Measurements from ENCODE around the gene L3MBTL3. TPM values are rescaled to one million over a fixed set of nuclear protein-coding genes. Genes with fewer than 3 reads are reported as not detected.
A peak's percentile ranks its signal among the peaks of the same experiment; 100 is the strongest.

Gene L3MBTL3
- total RNA-seq, 2 experiments from 2014 or later = 35.5 to 39.7 TPM

GRCh38 chr6:130010387-130010786, 8.0 kb upstream of the L3MBTL3 start:
- no peaks in the 10 kb centered on the region for H3K9me3 Mint-ChIP-seq
- ATAC-seq (ENCODE audit: low read depth) (no peak), DNase-seq (no peak)
- no peak overlapping the region for H3K4me3 Mint-ChIP-seq
- no peaks in the 10 kb centered on the region for H3K27me3 Mint-ChIP-seq
- H3K4me1 Mint-ChIP-seq = no peaks in the 10 kb centered on the region
- H3K27ac Mint-ChIP-seq = no peak overlapping the region
- no peaks in the 10 kb centered on the region for H3K36me3 Mint-ChIP-seq
- POLR2A ChIA-PET = no interaction called here

- DNase-seq (no peak), ATAC-seq (ENCODE audit: low read depth) (no peak)
- no peak overlapping the region for H3K27ac Mint-ChIP-seq
- no peaks in the 10 kb centered on the region for H3K4me1 Mint-ChIP-seq
- H3K4me3 Mint-ChIP-seq = no peak overlapping the region
- H3K36me3 Mint-ChIP-seq = no peaks in the 10 kb centered on the region
- POLR2A ChIA-PET = no interaction called here
- no peaks in the 10 kb centered on the region for H3K9me3 Mint-ChIP-seq
- no peaks in the 10 kb centered on the region for H3K27me3 Mint-ChIP-seq
These were observed 5.7 kb upstream of the L3MBTL3 start for GRCh38 chr6:130012728-130013127.

GRCh38 chr6:130018744-130019325, 454 bp downstream of the L3MBTL3 start:
- peaks cover 26% of the 10 kb centered on the region for H3K4me1 Mint-ChIP-seq
- no peaks in the 10 kb centered on the region for H3K9me3 Mint-ChIP-seq
- H3K27me3 Mint-ChIP-seq = no peaks in the 10 kb centered on the region
- POLR2A ChIA-PET = interaction anchor here (1.0 kb wide), 1 partner anchor 269 kb away, joined by 5 read pairs; no protein-coding TSS in a partner anchor
- peak overlapping the region; percentile 98 for H3K27ac Mint-ChIP-seq
- peaks cover 16% of the 10 kb centered on the region for H3K36me3 Mint-ChIP-seq
- peak; percentile 65 for DNase-seq
- peak overlapping the region; percentile 95 for H3K4me3 Mint-ChIP-seq
- peak; percentile 10 for ATAC-seq (ENCODE audit: low read depth)

GRCh38 chr6:130019326-130020072, 1.1 kb downstream of the L3MBTL3 start:
- POLR2A ChIA-PET = interaction anchor here (0.7 to 1.0 kb wide), 3 partner anchors 14 to 270 kb away, joined by 3 to 5 read pairs (median 4); no protein-coding TSS in a partner anchor

GRCh38 chr6:130020073-130020906, 1.9 kb downstream of the L3MBTL3 start:
- peaks cover 36% of the 10 kb centered on the region for H3K4me1 Mint-ChIP-seq
- no peaks in the 10 kb centered on the region for H3K9me3 Mint-ChIP-seq
- peaks cover 28% of the 10 kb centered on the region for H3K36me3 Mint-ChIP-seq
- DNase-seq = peak; percentile 71
- no peaks in the 10 kb centered on the region for H3K27me3 Mint-ChIP-seq
- POLR2A ChIA-PET = interaction anchor here (0.7 to 1.4 kb wide), 6 partner anchors 9 to 291 kb away, joined by 3 to 5 read pairs (median 4); no protein-coding TSS in a partner anchor
- H3K4me3 Mint-ChIP-seq = peak overlapping the region; percentile 95
- ATAC-seq (ENCODE audit: low read depth) = peak; percentile 18
- peak overlapping the region; percentile 99 for H3K27ac Mint-ChIP-seq

More at GRCh38 chr6:130019326-130020072, 1.1 kb downstream of the L3MBTL3 start:
- Mint-ChIP-seq H3K27ac (peak overlapping the region; percentile 90), H3K36me3 (peaks cover 20% of the 10 kb centered on the region), H3K4me1 (peaks cover 31% of the 10 kb centered on the region), H3K4me3 (peak overlapping the region; percentile 84), H3K9me3 (no peaks in the 10 kb centered on the region), H3K27me3 (no peaks in the 10 kb centered on the region)
- peak; percentile 9 for ATAC-seq (ENCODE audit: low read depth)
- DNase-seq = peak; percentile 64

- H3K9me3 Mint-ChIP-seq = no peaks in the 10 kb centered on the region
These were observed 2.7 kb downstream of the L3MBTL3 start for GRCh38 chr6:130020907-130021629.

GRCh38 chr6:130026859-130027258, 8.5 kb downstream of the L3MBTL3 start:
- no peak overlapping the region for H3K4me3 Mint-ChIP-seq

More at GRCh38 chr6:130020907-130021629, 2.7 kb downstream of the L3MBTL3 start:
- peak overlapping the region; percentile 95 for H3K4me3 Mint-ChIP-seq
- DNase-seq (peak; percentile 68), ATAC-seq (ENCODE audit: low read depth) (peak; percentile 59)
- H3K36me3 Mint-ChIP-seq = peaks cover 36% of the 10 kb centered on the region
- H3K27me3 Mint-ChIP-seq = no peaks in the 10 kb centered on the region
- H3K27ac Mint-ChIP-seq = peak overlapping the region; percentile 99
- peaks cover 43% of the 10 kb centered on the region for H3K4me1 Mint-ChIP-seq
- POLR2A ChIA-PET = interaction anchor here (0.8 to 1.4 kb wide), 6 partner anchors 9 to 348 kb away, joined by 3 to 4 read pairs (median 3); no protein-coding TSS in a partner anchor

GRCh38 chr6:130027948-130028347, 9.6 kb downstream of the L3MBTL3 start:
- POLR2A ChIA-PET = no interaction called here
- Mint-ChIP-seq H3K27me3 (no peaks in the 10 kb centered on the region), H3K4me3 (peak overlapping the region; percentile 74), H3K4me1 (peaks cover 58% of the 10 kb centered on the region), H3K9me3 (no peaks in the 10 kb centered on the region), H3K27ac (peak overlapping the region; percentile 94), H3K36me3 (peaks cover 53% of the 10 kb centered on the region)
- DNase-seq (no peak), ATAC-seq (ENCODE audit: low read depth) (peak; percentile 82)

More at GRCh38 chr6:130026859-130027258, 8.5 kb downstream of the L3MBTL3 start:
- Mint-ChIP-seq H3K9me3 (no peaks in the 10 kb centered on the region), H3K27ac (peak overlapping the region; percentile 37), H3K27me3 (no peaks in the 10 kb centered on the region), H3K36me3 (peaks cover 49% of the 10 kb centered on the region), H3K4me1 (peaks cover 66% of the 10 kb centered on the region)
- DNase-seq (no peak), ATAC-seq (ENCODE audit: low read depth) (no peak)
- POLR2A ChIA-PET = no interaction called here

GRCh38 chr6:130029163-130029562, 10.8 kb downstream of the L3MBTL3 start:
- ATAC-seq (ENCODE audit: low read depth) (peak; percentile 73), DNase-seq (no peak)
- no peaks in the 10 kb centered on the region for H3K9me3 Mint-ChIP-seq
- POLR2A ChIA-PET = interaction anchor here (0.7 to 1.4 kb wide), 3 partner anchors 8 to 281 kb away, joined by 3 to 4 read pairs (median 3); no protein-coding TSS in a partner anchor
- H3K27ac Mint-ChIP-seq = peak overlapping the region; percentile 94
- peaks cover 54% of the 10 kb centered on the region for H3K4me1 Mint-ChIP-seq
- H3K27me3 Mint-ChIP-seq = no peaks in the 10 kb centered on the region
- H3K36me3 Mint-ChIP-seq = peaks cover 49% of the 10 kb centered on the region
- peak overlapping the region; percentile 74 for H3K4me3 Mint-ChIP-seq

- peaks cover 30% of the 10 kb centered on the region for H3K36me3 Mint-ChIP-seq
- peak overlapping the region; percentile 6 for H3K27ac Mint-ChIP-seq
- no peaks in the 10 kb centered on the region for H3K9me3 Mint-ChIP-seq
- no peak overlapping the region for H3K4me3 Mint-ChIP-seq
- peaks cover 50% of the 10 kb centered on the region for H3K4me1 Mint-ChIP-seq
- ATAC-seq (ENCODE audit: low read depth) = no peak
- POLR2A ChIA-PET = interaction anchor here (1.2 kb wide), 2 partner anchors 11 to 13 kb away, joined by 3 read pairs; no protein-coding TSS in a partner anchor
- no peak for DNase-seq
- H3K27me3 Mint-ChIP-seq = no peaks in the 10 kb centered on the region
These were observed 14.5 kb downstream of the L3MBTL3 start for GRCh38 chr6:130032758-130033340.

GRCh38 chr6:130033949-130034348, 15.6 kb downstream of the L3MBTL3 start:
- DNase-seq = no peak
- Mint-ChIP-seq H3K9me3 (no peaks in the 10 kb centered on the region), H3K36me3 (peaks cover 35% of the 10 kb centered on the region), H3K27me3 (no peaks in the 10 kb centered on the region), H3K4me1 (peaks cover 43% of the 10 kb centered on the region), H3K4me3 (peak overlapping the region; percentile 55), H3K27ac (peak overlapping the region; percentile 83)
- POLR2A ChIA-PET = no interaction called here
- no peak for ATAC-seq (ENCODE audit: low read depth)

Data from activated naive CD8-positive, alpha-beta T cell treated with anti-CD3 and anti-CD28 coated beads, Interleukin-2, amount 10 ng/mL, durations not matched to agents 7 days and 5 days (primary cell).